RCC 7860 (cell line): Measurements from ENCODE around the gene GNG7.

ENCODE experiments used
- DNase-seq: peaks from one replicate; pipeline ENCODE4 v3.0.0-alpha.2; 2015; ENCODE audit warnings: low spot score
- FAIRE-seq: peaks from 2 replicates; lab custom pipeline; 2012; peaks lifted over from hg19 to GRCh38; lab: Jason Lieb, UNC

The GNG7 gene

GRCh38 chr19:2726904-2727639 lies 24.6 kb upstream of the GNG7 start:
- no peak for DNase-seq
- no peak for FAIRE-seq

DNA sequence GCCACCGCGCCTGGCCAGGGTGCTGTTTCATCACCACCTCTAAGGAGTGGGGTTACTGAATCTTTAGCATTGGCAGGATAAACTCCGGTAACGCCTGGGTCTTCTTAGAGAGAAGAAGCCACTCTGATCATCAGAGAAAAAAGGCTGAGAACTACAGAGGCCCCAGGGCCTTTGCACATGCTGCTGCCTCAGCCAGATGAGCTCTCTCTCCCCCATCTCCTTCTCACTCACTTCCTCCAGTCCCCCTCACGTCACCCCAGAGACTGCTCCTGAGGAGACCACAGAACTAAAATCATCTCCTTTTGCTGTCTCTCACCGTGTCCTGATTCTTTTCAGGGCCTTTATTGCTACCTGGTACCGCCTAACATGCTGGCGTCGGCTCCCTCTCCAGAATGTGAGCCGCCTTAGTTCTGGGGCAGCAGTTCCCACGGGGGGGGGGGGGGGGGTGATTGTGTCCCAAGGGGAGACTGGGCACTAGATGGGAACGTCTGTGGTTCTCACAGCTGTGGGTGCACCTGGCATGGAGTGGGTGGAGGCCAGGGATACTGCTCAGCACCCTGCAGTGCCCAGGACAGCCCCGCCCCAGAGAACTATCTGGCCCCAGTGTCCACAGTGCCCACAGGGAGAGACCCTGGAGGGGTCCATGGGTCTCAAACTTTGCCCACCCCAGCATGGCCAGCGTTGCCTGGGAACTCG lies 23.8 kb upstream of the GNG7 start:
- DNase-seq (no peak), FAIRE-seq (no peak)

DNA sequence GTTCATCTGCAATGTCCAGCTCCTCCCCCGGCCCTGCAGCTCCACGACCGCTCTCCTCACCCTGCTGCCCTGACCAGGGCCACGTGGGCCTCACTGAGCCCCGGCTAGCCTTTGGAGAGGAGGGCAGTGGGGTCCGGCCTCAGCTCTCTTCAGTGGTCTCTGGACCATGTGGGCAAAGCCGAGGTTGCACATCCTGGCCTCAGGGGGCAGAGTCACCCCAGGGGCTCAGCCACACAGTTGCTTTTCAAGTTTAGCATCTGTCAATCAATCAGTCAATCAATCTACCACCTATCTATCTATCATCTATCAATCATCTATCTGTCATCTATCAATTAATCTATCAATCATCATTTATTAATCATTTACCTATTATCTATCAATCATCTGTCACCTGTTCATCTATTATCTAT lies 21.7 kb upstream of the GNG7 start:
- no peak for FAIRE-seq

GRCh38 chr19:2723747-2724146 lies 21.3 kb upstream of the GNG7 start:
- no peak for FAIRE-seq

More for the DNA sequence above, 21.7 kb upstream of the GNG7 start:
- DNase-seq, result no peak

GRCh38 chr19:2723345-2723715 lies 20.8 kb upstream of the GNG7 start:
- DNase-seq (no peak), FAIRE-seq (no peak)

More at GRCh38 chr19:2723747-2724146, 21.3 kb upstream of the GNG7 start:
- no peak for DNase-seq

GRCh38 chr19:2722541-2723344 lies 20.2 kb upstream of the GNG7 start:
- FAIRE-seq (peak; percentile 65), DNase-seq (peak; percentile 80)

GRCh38 chr19:2721570-2722540 lies 19.4 kb upstream of the GNG7 start:
- FAIRE-seq (no peak), DNase-seq (no peak)

- FAIRE-seq, result no peak
These were observed 18.5 kb upstream of the GNG7 start, which contains the start of gene DIRAS1 for GRCh38 chr19:2720777-2721569. DIRAS1 (minus strand) TSS chr19:2721372; CDS start chr19:2717806, 3,566 bp downstream.

GRCh38 chr19:2719920-2720776 lies 17.7 kb upstream of the GNG7 start:
- no peak for FAIRE-seq
- no peak for DNase-seq

More at GRCh38 chr19:2720777-2721569, 18.5 kb upstream of the GNG7 start, which contains the start of gene DIRAS1:
- no peak for DNase-seq

DNA sequence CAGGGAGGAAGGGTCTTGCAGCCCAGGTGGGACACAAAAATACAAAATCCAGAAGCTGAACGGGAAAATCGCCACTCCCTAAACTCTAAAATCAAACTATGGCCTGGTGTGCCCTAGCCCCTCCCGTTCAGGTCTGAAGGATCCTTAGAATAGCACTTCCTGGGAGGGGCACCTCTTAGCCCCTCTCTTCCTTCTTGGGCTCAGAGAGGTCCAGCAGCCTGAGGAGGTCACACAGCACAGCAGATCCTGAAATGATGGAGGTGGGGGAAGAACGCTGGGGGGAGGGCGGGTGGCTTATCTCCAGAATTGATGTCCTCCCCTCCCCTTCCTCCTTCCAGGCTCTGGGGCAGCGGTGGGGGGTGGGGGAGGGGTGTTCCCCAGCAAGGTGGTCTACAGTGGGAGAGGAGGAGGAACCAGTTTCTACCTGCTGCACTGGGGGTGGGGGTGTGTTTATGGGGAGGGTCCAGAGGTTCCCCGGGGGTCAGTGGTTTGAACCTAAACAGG lies 16.8 kb upstream of the GNG7 start:
- FAIRE-seq, result no peak
- DNase-seq, result no peak

GRCh38 chr19:2717638-2718541 lies 15.4 kb upstream of the GNG7 start:
- no peak for DNase-seq
- FAIRE-seq, result no peak

DNA sequence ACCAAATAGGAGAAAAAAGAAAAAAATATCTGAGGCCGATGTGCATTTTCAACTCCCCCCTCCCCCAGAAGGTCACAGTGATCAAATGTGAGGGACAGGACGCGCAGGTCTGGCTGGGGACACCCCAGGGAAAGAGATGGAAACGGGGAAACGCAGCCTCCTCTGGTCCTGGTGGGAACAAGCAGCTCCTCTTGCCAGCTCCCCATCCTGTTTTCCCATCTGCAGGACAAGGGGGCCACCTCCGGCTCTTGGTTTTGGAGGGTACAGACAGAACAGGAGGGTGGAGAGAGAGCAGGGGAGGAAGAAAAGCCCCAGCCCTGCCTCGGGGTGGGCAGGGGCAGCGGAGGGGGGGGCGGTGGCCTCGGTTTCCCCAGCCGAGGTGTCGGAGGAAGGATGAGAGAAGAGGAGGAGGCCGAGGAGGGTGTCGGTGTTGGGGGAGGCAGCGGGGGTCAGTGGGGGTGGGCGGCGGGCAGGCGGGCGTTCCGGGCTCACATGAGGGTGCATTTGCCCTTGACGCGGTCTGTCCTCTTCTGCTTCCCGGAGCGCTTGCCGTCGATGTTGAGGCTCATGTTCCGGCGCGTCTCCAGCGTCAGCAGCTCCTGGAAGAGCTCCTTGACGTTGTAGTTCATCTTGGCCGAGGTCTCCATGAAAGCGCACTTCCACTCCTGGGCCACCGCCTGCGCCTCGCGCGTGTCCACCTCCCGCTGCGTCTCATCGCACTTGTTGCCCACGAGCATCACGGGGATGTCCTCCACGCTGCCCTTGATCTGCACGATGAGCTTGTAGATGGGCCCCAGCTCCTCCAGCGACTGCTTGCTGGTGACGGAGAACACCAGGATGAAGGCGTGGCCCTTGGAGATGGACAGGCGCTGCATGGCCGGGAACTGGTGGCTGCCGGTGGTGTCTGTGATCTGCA lies 14.5 kb upstream of the GNG7 start:
- no peak for DNase-seq
- FAIRE-seq, result no peak

DNA sequence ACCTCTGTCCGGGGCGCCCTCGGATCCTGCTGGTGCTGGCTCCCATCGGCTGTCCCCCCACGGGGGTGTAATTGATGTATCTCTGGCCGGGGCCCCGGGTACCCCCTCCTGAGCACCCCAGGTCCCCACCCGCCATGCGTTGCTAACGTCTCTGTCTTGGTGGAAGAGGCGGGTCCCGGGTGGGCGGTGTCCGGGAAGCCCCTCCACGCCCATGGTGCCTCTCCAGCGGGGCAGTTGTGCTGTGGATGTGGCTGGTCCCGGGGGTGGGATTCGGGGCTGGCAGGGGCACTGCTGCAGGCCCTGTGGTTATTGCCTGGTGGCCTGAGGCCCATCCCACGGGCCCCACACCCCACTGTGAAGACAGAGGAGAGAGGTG lies 13.8 kb upstream of the GNG7 start:
- no peak for FAIRE-seq

DNA sequence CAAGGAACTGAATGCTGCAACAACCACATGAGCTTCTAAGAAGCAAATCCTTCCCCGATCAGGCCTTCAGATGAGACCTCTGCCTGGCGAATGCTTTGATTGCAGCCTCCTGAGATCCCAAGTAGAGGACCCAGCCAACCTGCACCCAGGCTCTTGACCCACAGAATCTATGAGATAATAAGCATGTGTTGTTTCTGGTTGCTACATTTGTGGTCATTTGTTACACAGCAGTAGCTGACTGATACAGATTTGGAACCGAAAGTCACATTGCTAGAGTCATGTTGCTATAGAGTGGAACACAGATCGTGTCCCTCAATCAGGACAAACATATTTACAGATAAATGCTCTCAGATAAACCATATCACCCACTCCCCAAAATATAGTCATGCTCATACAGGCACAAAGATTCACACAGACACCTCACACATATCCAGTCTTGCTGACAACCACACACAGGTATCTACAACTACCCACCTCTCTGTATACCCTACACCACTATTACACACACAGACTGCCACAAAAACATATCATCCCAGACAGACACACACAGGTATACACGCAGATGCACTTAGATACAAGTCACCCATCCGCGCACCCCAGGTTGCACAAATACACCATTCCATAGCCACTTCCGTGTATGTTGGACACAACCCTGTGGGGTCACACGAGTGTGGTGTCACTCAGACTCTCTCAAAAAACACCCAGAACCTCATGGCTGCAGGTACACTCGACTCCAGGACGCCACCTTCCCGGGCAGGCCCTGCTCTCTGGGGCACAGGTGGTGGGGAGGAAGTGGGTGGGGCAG lies 13.2 kb upstream of the GNG7 start:
- FAIRE-seq, result no peak
- DNase-seq, result no peak

More for the DNA sequence above, 13.8 kb upstream of the GNG7 start:
- no peak for DNase-seq

DNA sequence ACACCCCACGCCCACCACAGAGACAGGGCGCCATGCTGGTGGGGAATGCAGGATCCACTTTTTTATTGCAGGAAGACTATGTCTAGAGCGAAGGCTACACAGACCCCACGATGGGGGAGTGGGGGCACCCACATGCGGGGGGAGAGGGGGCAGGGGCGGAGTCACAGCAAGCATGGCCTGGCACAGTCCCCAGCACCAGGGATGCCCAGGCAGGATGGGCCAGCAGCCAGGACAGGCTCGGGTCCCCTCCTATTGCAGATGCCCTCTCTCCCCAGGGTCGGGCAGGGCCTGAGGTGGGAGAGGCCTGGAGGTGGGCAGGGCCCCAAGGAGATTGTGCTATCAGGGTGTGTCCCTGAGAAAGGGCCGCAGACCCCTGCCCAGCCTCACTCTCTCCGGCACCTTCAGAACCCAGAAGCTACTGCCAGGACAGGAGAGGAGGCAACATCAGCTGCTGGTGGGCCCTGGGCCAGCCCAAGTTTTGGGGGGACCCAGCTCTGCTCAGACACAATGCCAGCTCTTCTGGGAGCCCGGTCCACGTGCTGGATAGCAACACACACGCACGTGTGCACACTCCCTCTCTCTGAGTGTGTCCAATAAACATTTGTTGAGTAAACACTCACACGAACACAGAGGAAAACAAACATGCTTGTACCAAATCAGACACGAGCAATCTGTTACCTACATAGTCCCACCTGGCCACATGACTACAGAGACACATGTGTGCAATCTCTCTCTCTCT lies 12.2 kb upstream of the GNG7 start:
- DNase-seq, result no peak
- no peak for FAIRE-seq
